GM18511 (cell line): ENCODE data around the gene PTGIS.

Source experiments
- ATAC-seq: cut with Tn5 transposase; IDR thresholded peaks from one replicate; pipeline ENCODE4 v1.9.1; 2021; ENCODE audit warnings: mild to moderate bottlenecking, moderate library complexity; ENCODE audit not compliant: unreplicated experiment

Gene PTGIS

GRCh38 chr20:49595811-49596561, 28.0 kb upstream of the PTGIS start:
- ATAC-seq, result no peak

GRCh38 chr20:49595346-49595745, 27.4 kb upstream of the PTGIS start:
- ATAC-seq, result no peak

GRCh38 chr20:49594931-49595315, 27.0 kb upstream of the PTGIS start:
- no peak for ATAC-seq

- ATAC-seq, result no peak
These were observed 26.4 kb upstream of the PTGIS start for GRCh38 chr20:49594143-49594930.

- no peak for ATAC-seq
These were observed 25.7 kb upstream of the PTGIS start for GRCh38 chr20:49593466-49594142.

- no peak for ATAC-seq
These were observed 24.2 kb upstream of the PTGIS start for GRCh38 chr20:49592120-49592519.

GRCh38 chr20:49591217-49591865, 23.4 kb upstream of the PTGIS start:
- ATAC-seq, result no peak

GRCh38 chr20:49590163-49591017, 22.5 kb upstream of the PTGIS start:
- no peak for ATAC-seq

- ATAC-seq, result no peak
These were observed 21.8 kb upstream of the PTGIS start for GRCh38 chr20:49589747-49590146.

GRCh38 chr20:49587111-49587570, 19.2 kb upstream of the PTGIS start:
- ATAC-seq, result no peak

GRCh38 chr20:49585585-49586245, 17.8 kb upstream of the PTGIS start:
- no peak for ATAC-seq

- no peak for ATAC-seq
These were observed 16.8 kb upstream of the PTGIS start for GRCh38 chr20:49584418-49585382.

- ATAC-seq, result no peak
These were observed 15.9 kb upstream of the PTGIS start for GRCh38 chr20:49583669-49584417.

GRCh38 chr20:49583343-49583668, 15.4 kb upstream of the PTGIS start:
- ATAC-seq, result no peak

GRCh38 chr20:49582413-49583334, 14.7 kb upstream of the PTGIS start:
- ATAC-seq, result no peak

GRCh38 chr20:49581482-49581881, 13.5 kb upstream of the PTGIS start:
- no peak for ATAC-seq

- ATAC-seq, result no peak
These were observed 12.9 kb upstream of the PTGIS start for GRCh38 chr20:49580813-49581174.
